IPS DF 6.9 (cell line): Measurements from ENCODE around the gene CEACAM4.
A peak's percentile ranks its signal among the peaks of the same experiment; 100 is the strongest.
"Not testable (repeated sequence)": the region's sequence is repeated elsewhere in the genome, so short reads cannot be mapped to it uniquely, and the experiment has no call there.

Source experiments
- DNase-seq: peaks from one replicate; pipeline ENCODE4 v3.0.0-alpha.2; 2013; ENCODE audit warnings: low read depth, low spot score
- H3K27ac ChIP-seq: one replicate; pipeline ENCODE4 v1.5.1; 2013; ENCODE audit warnings: low read length, control low read depth
- H3K27me3 ChIP-seq: 2 replicates; pipeline ENCODE4 v1.6.1; 2013; ENCODE audit warnings: mild to moderate bottlenecking, low read length; ENCODE audit not compliant: control insufficient read depth, insufficient read depth
- H3K36me3 ChIP-seq: 2 replicates; pipeline ENCODE4 v1.6.1; 2013; ENCODE audit warnings: low read length; ENCODE audit not compliant: control insufficient read depth, insufficient read depth
- H3K4me1 ChIP-seq: 2 replicates; pipeline ENCODE4 v1.6.1; 2013; ENCODE audit warnings: low read length; ENCODE audit not compliant: control insufficient read depth, insufficient read depth
- H3K4me3 ChIP-seq: 2 replicates; pipeline ENCODE4 v1.5.1; 2013; ENCODE audit warnings: mild to moderate bottlenecking, low read length
- H3K9me3 ChIP-seq: 2 replicates; pipeline ENCODE4 v1.6.1; 2013; ENCODE audit warnings: low read length, inconsistent platforms; ENCODE audit not compliant: control insufficient read depth, insufficient read depth
- WGBS: extraction: QIAGEN DNeasy Blood & Tissue Kit; methylation state at CpG from one replicate; pipeline ENCODE4 v1.1.7; 2013; ENCODE audit warnings: mixed read lengths, missing lambda C conversion rate; ENCODE audit not compliant: insufficient read length, insufficient coverage; 5-methylcytosine and 5-hydroxymethylcytosine counted together

CEACAM4 gene

GRCh38 chr19:41626877-41627276, at the start of gene CEACAM4:
Gene CEACAM4 (minus strand): TSS chr19:41627074. CDS start chr19:41626963, 111 bp downstream.
- no peaks in the 10 kb centered on the region for H3K36me3 ChIP-seq
- no peaks in the 10 kb centered on the region for H3K4me1 ChIP-seq
- DNase-seq: no peak
- H3K9me3 ChIP-seq: peaks cover 9% of the 10 kb centered on the region
- no peaks in the 10 kb centered on the region for H3K27me3 ChIP-seq
- H3K4me3 ChIP-seq: no peak within 1 kb of the TSS
- no peak within 1 kb of the TSS for H3K27ac ChIP-seq
- WGBS: no CpG with 5 or more reads among the region's 7 CpGs

GRCh38 chr19:41671486-41671885, 44.6 kb upstream of the CEACAM4 start:
- Histone ChIP-seq H3K4me1 (no peaks in the 10 kb centered on the region), H3K36me3 (no peaks in the 10 kb centered on the region), H3K4me3 (no peak overlapping the region), H3K9me3 (peaks cover 3% of the 10 kb centered on the region; the same call in 1 of the 2 replicates), H3K27me3 (no peaks in the 10 kb centered on the region; the same call in 1 of the 2 replicates), H3K27ac (no peak overlapping the region)
- no CpG with 5 or more reads among the region's 5 CpGs for WGBS
- no peak for DNase-seq

DNA sequence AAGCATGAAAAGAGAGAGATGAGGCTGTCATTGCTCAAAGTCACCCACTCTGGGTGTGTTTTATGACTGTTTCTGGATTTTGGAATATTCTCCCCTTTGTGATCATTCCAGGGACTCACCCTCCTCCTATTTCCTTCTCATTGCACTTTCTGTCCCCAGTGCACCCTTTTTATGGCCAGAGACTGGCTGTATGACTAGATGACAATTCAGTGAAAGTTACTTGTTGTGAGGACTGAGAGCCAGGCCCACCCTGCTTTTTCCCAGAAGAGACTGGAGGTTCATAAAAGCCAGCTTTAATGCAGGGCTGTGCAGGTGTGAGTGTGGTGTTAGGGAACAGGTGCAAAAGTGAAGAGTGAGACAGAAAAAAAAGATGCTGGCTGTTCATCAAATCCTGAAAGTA, 43.9 kb upstream of the CEACAM4 start:
- Histone ChIP-seq H3K27me3 (no peaks in the 10 kb centered on the region; the same call in 1 of the 2 replicates), H3K4me3 (no peak overlapping the region), H3K36me3 (no peaks in the 10 kb centered on the region), H3K9me3 (peaks cover 3% of the 10 kb centered on the region), H3K4me1 (no peaks in the 10 kb centered on the region), H3K27ac (no peak overlapping the region)
- no peak for DNase-seq

DNA sequence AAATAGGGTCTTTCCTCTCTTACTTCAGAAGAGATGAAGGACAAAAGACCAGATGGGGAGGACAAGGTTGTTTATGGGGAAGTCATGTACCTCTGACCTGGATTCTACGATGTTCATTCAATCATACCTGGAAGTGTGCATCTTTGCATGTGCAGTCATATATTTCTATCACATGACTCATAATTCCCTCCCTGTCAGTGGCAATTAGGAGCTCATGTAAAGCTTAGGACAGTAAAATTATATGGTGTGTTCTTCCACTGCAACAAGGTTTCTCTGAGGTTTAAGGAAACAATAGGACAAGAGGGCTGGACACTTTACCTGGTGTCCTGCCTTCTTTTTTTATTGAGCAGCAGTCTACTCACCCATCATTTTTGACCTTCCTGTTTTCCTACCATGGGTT, 41.4 kb upstream of the CEACAM4 start:
- no peak overlapping the region for H3K27ac ChIP-seq
- no peaks in the 10 kb centered on the region; the same call in 1 of the 2 replicates for H3K27me3 ChIP-seq
- WGBS: no CpG with 5 or more reads among the region's 1 CpG
- no peaks in the 10 kb centered on the region for H3K4me1 ChIP-seq
- H3K9me3 ChIP-seq: peaks cover 3% of the 10 kb centered on the region
- DNase-seq: no peak
- H3K36me3 ChIP-seq: no peaks in the 10 kb centered on the region
- H3K4me3 ChIP-seq: no peak overlapping the region

DNA sequence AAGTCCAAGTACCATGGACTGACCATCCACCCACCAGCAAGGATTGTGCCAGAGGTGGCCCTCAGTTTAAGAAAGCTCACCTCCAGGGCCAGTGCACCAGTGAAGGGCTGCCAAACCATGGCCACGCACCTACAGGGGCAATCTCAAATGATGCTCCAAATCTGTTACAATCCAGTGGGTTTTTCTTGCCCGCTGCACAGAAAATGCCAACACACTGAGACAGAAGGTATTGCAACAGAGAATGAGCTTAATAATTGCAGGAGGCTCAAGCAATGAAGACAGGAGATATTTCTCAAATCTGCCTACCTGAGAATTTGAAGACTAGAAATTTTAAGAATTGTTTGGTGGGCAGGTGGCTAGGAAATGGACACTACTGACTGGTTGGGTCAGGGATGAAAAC, 39.2 kb upstream of the CEACAM4 start:
- no peak overlapping the region for H3K27ac ChIP-seq
- no peak overlapping the region for H3K4me3 ChIP-seq
- no peaks in the 10 kb centered on the region; the same call in 1 of the 2 replicates for H3K27me3 ChIP-seq
- WGBS: no CpG with 5 or more reads among the region's 2 CpGs
- no peaks in the 10 kb centered on the region for H3K36me3 ChIP-seq
- H3K4me1 ChIP-seq: no peaks in the 10 kb centered on the region
- peaks cover 1% of the 10 kb centered on the region for H3K9me3 ChIP-seq
- DNase-seq: no peak

- Histone ChIP-seq H3K9me3 (no peaks in the 10 kb centered on the region), H3K27ac (no peak overlapping the region), H3K36me3 (no peaks in the 10 kb centered on the region), H3K4me1 (no peaks in the 10 kb centered on the region; the same call in 1 of the 2 replicates), H3K4me3 (no peak overlapping the region), H3K27me3 (no peaks in the 10 kb centered on the region)
- WGBS: no CpG with 5 or more reads among the region's 2 CpGs
- DNase-seq: no peak
These were observed 30.3 kb upstream of the CEACAM4 start for GRCh38 chr19:41657157-41657556.

DNA sequence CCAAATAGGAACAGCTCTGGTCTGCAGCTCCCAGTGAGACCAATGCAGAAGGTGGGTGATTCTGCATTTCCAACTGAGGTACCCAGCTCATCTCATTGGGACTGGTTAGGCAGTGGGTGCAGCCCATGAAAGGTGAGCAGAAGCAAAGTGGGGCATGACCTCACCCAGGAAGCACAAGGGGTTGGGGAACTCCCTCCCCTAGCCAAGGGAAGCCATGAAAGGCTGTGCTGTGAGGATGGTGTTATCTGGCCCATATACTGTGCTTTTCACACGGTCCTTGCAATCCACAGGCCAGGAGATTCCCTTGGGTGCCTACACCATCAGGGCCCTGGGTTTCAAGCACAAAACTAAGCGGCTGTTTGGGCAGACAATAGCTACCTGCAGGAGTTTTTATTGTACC, 29.9 kb upstream of the CEACAM4 start:
- WGBS: no CpG with 5 or more reads among the region's 2 CpGs
- H3K36me3 ChIP-seq, H3K27ac ChIP-seq, H3K4me3 ChIP-seq, H3K27me3 ChIP-seq, DNase-seq, H3K4me1 ChIP-seq, H3K9me3 ChIP-seq: not testable (repeated sequence)

DNA sequence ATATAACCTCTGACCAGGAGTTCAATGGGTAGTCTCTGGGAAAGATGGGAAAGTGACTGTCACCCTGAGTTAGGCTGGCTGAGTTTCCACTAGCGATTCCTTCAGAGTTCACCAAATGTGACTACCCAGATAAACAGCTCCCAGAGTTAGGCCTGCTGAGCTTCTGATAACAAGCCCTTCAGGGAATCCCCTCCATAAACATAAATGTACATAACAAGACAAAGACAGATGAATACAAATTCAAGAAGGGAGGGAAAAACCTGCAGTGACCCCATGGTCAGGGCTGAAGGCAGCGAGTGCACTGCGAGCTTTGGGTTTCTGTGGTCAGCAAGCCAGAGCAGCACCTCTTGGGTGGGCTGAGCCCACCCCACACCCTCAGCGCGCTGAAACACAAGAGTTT, 25.4 kb upstream of the CEACAM4 start:
- H3K27me3 ChIP-seq: no peaks in the 10 kb centered on the region
- no peaks in the 10 kb centered on the region for H3K36me3 ChIP-seq
- H3K27ac ChIP-seq: no peak overlapping the region
- no CpG with 5 or more reads among the region's 5 CpGs for WGBS
- H3K4me3 ChIP-seq: no peak overlapping the region
- H3K4me1 ChIP-seq: no peaks in the 10 kb centered on the region
- no peak for DNase-seq
- peaks cover 1% of the 10 kb centered on the region for H3K9me3 ChIP-seq

DNA sequence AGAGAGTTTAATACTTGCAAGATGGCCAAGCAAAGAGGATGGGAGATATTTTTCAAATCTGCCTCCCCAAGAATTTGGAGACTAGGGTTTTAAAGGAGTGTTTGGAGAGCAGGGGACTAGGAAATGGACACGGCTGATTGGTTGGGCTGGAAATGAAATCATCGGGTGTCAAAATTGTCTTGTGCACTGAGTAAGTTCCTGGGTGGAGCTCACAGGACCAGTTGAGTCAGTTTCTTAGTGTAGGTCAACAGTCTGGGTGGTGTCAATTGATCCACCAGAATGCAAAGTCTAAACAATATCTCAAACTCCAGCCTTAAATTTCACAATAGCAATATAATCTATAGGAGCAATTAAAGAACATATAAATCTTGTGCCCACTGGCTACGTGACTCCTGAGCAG, 23.0 kb upstream of the CEACAM4 start:
- Histone ChIP-seq H3K36me3 (no peaks in the 10 kb centered on the region), H3K4me3 (no peak overlapping the region), H3K27ac (no peak overlapping the region), H3K9me3 (peaks cover 1% of the 10 kb centered on the region), H3K4me1 (no peaks in the 10 kb centered on the region), H3K27me3 (no peaks in the 10 kb centered on the region)
- WGBS: no CpG with 5 or more reads among the region's 3 CpGs
- no peak for DNase-seq

DNA sequence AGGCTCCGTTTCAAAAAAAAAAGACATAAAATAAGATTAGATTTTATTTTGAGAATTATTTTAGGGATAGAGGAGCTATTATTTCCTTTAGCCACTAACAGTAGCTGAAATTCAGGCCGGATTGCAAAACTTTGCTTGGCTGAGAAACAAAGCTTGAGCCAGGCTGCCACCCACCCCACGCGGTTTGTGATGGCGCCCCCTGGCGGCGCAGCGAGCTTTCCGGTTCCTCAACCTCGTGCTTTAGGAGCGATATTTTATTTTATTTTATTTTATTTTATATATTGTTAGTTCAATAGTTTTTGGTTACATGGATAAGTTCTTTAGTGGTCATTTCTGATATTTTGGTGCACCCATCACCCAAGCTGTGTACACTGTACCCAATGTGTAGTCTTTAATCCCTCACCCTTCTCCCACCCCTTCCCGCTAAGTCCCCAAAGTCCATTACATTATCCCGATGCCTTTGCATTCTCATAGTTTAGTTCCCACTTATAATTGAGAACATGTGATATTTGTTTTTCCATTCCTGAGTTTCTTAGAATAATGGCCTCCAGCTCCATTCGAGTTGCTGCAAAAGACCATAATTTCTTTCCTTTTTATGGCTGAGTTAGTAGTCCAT, 19.8 kb upstream of the CEACAM4 start:
- WGBS: no CpG with 5 or more reads among the region's 14 CpGs

DNA sequence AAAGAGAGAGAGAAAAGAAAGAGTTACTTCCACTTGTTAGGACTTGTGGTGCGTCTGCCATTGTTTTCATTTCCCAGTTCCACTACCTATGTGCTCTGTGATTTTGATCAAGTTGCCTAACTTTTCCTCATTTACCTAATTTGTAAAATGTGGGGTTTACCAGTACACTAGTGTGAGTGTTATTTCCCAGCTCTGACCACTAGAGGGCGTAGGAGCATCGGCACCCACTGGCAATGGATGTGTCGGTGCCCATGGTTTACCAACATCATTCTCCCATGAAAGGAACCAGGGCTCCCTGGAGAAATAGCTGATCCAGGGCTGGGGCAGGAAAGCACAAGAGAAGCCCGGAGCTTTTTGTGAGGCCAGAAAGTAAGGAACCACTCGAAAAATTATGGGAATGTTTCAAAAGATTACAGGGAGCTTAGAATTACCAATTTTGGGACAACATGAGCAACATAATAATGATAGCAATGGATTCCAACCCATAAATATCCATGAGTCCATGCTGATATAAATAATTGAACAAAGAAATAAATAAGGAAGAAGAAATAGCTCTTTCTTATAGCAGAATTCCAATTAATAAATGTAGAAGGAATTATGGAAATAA, 15.1 kb upstream of the CEACAM4 start:
- peak; percentile 45 for DNase-seq
- no CpG with 5 or more reads among the region's 6 CpGs for WGBS

More for the DNA sequence above, 19.8 kb upstream of the CEACAM4 start:
- Histone ChIP-seq H3K4me1 (no peaks in the 10 kb centered on the region), H3K4me3 (no peak overlapping the region), H3K27me3 (no peaks in the 10 kb centered on the region), H3K27ac (no peak overlapping the region), H3K9me3 (peaks cover 1% of the 10 kb centered on the region), H3K36me3 (no peaks in the 10 kb centered on the region)
- peak; percentile 25 for DNase-seq

More for the DNA sequence above, 15.1 kb upstream of the CEACAM4 start:
- H3K9me3 ChIP-seq: peaks cover 3% of the 10 kb centered on the region; the same call in 1 of the 2 replicates
- no peaks in the 10 kb centered on the region for H3K4me1 ChIP-seq
- no peaks in the 10 kb centered on the region for H3K36me3 ChIP-seq
- H3K27me3 ChIP-seq: no peaks in the 10 kb centered on the region
- no peak overlapping the region for H3K27ac ChIP-seq
- no peak overlapping the region for H3K4me3 ChIP-seq
